Fibroblast of mammary gland (primary cell): ENCODE measurements around the gene LSS.

Source experiments
- DNase-seq: peaks from one replicate; pipeline ENCODE4 v3.0.0-alpha.2; 2010; ENCODE audit warnings: low read depth
- H3K4me3 ChIP-seq: 2 replicates; pipeline ENCODE4 v1.5.1; 2011; ENCODE audit warnings: low read depth, mild to moderate bottlenecking, low read length, moderate library complexity; ENCODE audit not compliant: control insufficient read depth
- CTCF ChIP-seq: conservative IDR thresholded peaks from 2 replicates; pipeline ENCODE4 v1.5.1; 2011; ENCODE audit warnings: low read depth, low read length, inconsistent platforms; ENCODE audit not compliant: control insufficient read depth, insufficient read depth

LSS gene

DNA sequence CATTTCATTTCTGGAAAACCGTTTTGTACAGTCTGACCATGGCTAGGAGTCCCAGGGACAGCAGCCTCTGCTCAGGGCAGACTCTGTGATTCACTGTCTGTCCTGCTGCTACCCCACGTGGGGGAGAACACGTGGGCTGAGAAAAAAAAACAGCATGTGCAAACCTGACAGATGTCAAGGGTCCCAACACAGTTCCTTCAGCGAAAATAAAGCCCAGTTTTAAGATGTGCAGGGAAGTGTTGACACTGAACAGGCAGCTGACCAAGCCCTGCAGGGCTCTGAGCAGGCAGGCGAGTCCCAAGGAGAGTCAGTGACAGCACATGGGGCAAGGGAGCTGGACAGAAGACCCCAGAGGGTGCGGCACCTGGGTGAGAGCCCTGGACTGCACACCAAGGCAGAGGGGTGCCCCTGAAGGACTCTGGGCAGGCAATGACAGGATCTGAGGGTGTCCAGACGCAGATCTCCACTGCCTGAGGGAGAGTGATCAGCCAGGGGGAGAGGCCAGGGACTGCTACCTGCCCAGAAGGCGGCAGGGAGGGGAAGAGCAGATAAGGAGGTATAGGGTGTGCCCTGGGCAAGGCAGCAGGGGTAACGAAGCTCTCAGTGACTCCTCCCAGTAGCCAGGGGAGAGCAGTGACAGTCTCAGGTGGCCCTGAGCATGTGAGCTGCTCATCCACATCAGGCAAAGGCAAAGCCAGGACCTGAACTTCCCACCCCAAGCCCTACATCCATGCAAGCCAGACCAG is 39.2 kb downstream of the LSS start:
- H3K4me3 ChIP-seq: no peak overlapping the region
- DNase-seq: peak; percentile 67
- TF ChIP-seq CTCF: no peak

DNA sequence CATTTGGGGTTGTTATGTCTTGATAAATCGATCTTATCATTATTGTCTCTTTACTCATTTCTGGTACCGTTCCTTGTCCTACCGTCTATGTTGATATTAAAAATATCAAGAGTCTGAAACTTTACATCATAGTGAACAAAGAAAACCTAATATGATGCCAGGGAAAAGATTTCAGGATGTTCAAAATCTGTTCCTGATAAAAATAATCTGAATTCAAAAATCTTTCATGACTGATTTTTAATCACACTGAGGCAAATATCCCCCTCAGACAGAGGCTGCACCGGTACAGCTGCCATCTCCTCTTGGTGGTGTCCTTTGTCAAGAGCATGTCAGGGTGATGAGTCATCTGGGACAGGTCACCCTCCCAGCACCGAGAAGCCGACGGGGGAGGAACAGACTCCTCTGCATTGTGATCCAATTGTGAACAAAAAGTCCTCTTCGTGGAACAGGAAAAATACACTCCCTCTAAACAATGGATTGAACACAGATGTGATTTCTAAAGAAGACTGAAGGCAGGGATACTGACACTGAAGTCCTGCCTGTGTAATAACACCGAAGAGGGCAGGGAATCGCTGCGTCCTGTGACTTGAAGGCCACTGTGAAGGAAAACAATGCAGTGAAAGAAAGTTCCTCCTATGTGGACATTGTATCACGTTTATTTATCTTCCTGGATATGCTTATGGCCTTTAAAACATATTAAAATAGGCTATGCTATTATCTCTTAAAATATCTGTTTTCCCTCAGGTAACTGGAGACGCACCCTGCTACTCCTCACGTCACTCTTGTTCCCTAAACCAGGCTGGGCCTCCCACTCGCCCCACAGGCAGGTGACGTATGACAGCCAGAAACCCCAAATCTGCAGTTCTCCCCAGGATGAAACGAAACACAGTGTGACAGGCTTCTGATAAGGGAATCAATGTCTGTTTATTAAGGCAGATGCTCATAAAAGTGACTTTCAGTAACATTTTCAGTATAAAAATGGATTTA is 40.1 kb downstream of the LSS start:
- no peak for TF ChIP-seq CTCF
- no peak overlapping the region for H3K4me3 ChIP-seq
- peak; percentile 69 for DNase-seq

- no peak for DNase-seq
Observed at GRCh38 chr21:46187814-46188213, 40.8 kb downstream of the LSS start.

DNA sequence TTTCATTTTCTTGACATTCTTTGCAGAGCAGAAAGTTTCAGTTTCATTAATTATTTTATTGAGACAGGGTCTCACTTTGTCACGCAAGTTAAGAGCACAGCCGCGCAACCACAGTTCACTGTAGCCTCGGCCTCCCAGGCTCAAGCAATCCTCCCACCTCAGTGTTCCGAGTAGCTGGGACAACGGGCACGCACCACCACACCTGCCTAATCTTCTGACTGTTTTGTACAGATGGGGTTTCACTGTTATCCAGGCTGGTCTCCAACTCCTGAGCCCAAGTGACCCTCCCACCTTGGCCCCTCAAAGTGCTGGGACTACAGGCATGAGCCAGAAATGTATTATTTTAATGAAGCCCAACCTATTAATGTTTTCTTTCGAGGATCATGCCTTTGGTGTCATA is 41.3 kb downstream of the LSS start:
- H3K4me3 ChIP-seq: no peak overlapping the region
- no peak for DNase-seq
- TF ChIP-seq CTCF: no peak

More at GRCh38 chr21:46187814-46188213, 40.8 kb downstream of the LSS start:
- H3K4me3 ChIP-seq: no peak overlapping the region
- TF ChIP-seq CTCF: no peak

GRCh38 chr21:46185716-46186115 is 42.9 kb downstream of the LSS start:
- H3K4me3 ChIP-seq: no peak overlapping the region
- no peak for DNase-seq

More at GRCh38 chr21:46185716-46186115, 42.9 kb downstream of the LSS start:
- no peak for TF ChIP-seq CTCF
